UCSD-AML1 (cell line): ENCODE measurements around the gene HOXA9.

ENCODE experiments used
- DNase-seq: peaks from one replicate; lab custom pipeline; 2025; ENCODE audit not compliant: unreplicated experiment; lab: John Stamatoyannopoulos, UW

The HOXA9 gene

DNA sequence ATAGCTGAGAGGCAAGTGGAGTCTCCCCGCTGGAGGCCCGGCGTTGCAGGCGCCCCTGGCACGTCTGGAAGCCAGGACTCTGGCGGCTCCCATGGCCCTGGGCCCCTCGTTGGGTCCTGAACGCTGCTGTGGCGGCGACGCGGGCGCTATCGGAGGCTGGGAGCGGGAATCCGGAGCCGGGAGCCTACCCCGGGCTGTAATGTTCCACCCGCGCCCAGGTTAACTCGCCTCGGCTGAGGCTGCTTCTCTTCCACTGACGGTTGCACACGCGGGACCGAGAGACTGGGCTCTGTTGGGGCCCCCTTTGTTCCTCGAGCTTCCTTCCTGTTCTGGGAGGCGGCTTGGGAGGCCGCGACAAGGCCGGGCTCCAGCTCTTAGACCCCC, 20.6 kb downstream of the HOXA9 start:
- DNase-seq: no peak

DNA sequence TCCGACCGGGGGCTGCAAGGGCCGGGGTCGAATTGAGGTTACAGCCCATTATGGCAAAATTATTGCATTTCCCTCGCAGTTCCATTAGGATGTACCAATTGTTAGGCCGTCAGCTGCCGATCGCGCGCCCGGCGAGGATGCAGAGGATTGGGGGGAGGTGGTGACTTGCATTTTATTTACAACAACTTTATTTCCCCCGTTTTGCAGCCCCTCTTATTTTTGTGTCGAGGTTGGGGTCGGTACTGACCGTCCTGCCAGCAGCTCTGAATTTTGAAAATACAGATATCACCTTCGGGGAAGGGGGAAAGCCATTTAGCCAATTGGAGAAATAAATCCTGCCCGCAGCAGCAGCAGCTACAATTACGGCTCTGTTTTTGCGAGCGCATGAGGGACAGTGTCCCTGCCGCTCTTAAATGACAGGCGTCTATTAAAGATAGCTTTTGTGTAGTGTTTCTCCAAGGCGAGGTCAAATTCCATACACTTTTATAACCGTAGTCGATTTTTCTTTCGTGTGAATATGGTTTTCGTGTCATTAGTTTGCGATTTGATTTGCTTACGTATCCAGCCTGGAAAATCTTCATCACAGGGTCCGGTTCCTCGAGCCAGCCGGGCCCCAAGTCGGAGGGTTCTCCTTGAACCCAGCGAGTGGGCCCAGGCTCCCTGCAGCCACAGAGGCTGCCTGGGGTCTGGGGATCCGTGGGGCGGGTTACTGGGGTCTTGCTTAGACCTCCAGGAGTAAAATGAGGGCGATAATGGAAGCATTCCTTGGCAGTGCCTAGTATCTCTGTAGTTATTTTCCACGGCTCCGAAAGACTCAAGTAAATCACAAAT, 21.2 kb downstream of the HOXA9 start:
- DNase-seq: no peak

DNA sequence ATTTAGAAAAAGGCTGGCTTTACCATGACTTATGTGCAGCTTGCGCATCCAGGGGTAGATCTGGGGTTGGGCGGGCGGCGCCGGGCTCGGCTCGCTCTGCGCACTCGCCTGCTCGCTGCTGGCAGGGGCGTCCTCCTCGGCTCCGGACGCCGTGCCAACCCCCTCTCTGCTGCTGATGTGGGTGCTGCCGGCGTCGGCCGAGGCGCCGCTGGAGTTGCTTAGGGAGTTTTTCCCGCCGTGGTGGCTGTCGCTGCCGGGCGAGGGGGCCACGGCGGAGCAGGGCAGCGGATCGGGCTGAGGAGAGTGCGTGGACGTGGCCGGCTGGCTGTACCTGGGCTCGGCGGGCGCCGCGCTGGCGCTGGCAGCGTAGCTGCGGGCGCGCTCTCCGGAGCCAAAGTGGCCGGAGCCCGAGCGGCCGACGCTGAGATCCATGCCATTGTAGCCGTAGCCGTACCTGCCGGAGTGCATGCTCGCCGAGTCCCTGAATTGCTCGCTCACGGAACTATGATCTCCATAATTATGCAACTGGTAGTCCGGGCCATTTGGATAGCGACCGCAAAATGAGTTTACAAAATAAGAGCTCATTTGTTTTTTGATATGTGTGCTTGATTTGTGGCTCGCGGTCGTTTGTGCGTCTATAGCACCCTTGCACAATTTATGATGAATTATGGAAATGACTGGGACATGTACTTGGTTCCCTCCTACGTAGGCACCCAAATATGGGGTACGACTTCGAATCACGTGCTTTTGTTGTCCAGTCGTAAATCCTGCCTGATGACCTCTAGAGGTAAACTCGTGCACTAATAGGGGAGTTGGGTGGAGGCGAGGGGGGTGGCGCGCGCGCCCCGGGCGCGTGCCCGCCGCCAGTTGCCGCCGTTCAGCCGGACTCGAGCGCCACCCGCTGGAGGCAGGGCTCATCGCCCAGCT, 22.1 kb downstream of the HOXA9 start, which contains the start of gene HOXA5:
TSS of gene HOXA5 (minus strand) at position 659 of the 927 bp plus-strand sequence. CDS start at position 585, 74 bp downstream.
- DNase-seq: no peak

DNA sequence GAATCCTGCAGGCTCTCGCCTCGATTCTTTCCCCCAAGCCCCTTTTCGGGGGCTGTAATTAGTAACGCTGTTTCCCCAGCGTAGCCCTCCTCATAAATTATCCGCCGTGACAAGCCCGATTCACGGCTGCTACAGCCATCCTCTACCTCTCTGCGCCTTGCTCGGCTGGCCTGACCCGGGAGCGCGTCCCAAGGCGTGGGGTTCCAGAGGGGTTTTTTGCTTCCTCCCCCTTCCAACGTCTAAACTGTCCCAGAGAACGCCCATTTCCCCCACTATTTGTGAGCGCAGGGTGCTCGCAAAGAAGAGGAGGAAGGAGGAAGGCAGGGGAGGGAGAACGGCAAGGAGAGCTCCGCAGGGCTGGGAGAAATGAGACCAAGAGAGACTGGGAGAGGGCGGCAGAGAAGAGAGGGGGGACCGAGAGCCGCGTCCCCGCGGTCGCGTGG, 22.7 kb downstream of the HOXA9 start:
- no peak for DNase-seq

DNA sequence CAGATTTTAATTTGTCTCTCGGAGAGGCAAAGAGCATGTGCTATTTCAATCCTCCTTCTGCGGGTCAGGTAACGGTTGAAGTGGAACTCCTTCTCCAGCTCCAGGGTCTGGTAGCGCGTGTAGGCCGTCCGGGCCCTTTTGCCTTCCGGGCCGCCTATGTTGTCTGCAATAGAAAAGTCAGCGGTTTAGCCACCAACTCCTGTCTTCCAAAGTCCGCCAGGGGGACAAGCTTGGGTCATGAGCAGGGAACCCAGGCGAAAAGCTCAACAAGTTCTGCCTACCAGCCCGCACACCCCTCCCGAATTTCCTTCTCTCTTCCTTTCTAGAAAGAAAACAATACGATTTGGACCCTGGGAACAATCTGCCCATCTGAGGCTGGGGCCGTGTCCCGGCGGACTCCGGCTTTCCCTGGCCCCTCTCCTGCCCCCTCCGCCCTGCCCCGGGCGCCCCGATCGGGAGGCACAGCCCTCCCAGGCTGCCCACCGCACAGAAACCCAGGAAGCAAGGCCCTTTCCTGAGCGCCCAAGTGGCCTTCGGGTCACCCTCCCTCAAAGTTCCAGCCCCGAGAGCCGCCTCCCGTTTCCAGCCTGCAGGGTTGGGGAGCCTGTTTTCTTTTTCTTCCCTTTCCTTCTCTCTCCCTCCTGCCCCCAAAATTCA, 23.3 kb downstream of the HOXA9 start:
- no peak for DNase-seq

DNA sequence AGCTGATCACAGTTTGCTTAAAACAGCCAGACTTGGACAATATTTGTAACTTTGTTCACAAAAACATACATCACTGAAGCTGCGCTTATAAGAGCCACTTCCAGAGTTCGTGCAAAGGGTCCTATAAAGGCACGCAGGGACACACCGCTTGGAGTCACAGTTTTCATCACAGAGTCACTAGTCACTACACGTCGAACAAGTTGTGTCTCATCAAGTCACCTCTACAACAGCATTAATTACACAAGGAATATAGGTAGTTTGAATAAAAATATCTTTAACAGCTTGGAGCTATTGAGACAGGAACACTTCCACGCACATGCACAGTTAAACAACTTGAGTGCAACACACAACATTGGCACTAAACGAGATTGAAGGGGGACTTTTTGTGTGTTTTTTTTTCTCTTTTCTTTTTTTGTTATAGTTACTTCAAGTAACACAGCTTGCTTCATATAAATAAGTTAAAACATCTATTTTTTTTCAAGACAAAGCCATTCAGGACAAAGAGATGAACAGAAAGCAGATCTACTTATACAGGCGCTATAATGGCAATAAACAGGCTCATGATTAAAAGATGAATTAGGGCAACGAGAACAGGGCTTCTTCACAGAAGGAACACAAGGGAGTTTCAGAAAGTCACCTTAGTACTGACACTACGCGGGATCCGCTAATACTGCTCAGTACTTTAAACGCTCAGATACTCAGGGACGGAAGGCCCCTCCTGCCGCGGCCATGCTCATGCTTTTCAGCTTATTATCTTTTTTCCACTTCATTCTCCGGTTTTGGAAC, 24.0 kb downstream of the HOXA9 start:
- DNase-seq: no peak

DNA sequence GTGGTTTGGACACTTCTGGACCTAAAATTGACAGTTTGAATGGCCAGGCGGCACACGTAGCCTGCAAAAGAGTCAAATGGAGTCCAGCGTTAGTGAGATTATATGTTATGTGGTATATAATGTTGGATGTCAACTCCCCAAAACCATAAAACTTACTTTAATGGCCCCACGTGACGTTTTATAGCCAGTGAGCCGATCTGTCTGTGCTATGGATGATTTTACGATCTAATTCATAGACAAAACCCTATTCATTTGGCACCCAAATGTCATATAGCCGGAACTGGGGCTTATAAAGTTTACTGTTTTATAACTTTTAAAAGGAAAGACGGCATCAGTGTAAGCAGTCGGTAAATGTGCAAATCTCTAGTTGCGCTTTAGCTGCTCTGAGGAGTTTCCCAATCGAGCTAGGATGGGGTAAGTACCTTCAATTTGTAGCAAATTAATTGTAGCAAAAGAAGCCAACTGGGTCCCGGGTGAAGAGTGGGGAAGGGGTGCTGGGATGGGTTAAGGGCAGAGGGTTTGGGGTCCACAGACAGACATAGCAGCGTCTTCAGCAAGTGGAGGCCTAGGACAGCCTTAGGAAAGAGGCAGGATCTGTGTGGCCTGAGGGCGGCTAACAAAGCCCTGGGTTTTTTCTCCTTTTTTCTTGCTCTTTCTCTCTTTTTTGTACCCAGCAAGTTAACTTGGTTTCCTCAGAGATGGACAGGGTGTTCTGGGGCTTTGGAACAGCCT, 25.0 kb downstream of the HOXA9 start:
- no peak for DNase-seq

DNA sequence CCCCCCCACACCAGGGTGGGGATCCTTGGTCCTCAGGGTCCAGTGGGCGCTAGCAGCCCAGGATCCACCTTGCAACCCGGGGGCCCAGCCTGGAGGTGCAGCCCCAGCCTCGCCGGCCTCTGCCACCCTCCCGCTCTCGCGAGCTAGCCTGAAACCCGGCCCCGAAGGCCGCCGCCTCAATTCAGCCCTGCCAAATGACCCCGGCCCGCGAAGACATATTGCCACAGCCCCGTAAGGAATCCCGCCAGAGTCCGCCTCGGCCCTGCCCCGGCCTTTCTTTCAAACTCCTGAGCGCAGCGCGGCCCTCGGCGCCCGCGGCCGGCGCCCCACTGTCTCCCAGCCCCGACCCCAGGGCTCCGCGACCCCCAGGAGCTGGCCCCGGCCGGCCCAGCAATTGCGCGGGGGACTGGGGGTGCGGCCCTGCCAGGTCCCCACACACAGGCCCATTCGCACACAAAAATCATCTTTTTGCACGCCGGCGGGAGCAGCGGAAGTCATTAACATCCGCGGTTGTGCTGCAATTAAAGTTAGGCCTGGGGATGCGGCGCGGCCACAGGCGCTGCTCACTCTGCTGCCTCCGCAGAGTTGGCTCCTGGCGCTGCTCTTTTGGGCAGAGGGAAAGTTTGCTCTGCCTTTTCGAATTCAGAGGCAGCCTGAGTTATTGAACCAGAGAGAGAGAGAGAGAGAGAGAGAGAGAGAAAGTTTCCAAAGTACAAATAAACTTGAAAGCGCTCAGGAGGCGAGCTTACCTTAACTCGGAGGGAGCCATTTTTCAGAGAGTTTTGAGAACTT, 25.8 kb downstream of the HOXA9 start:
- no peak for DNase-seq

DNA sequence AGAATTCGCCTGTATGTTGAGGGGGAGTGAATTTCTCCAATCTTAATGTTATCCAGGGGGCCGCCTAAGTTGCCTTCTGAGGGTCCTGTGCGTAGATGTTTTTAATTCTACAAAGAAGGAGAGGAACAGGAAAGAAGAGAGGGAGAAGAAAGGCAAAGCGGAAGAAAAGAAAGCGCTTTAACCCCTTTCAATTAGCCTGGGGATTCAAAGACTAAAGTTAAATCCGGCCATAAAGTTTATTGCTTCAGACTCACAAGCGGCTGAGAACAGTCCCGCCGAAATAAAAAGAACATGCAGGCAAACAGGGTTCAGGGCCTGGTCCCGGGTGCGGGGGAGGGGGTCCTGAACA, 26.4 kb downstream of the HOXA9 start:
- no peak for DNase-seq

DNA sequence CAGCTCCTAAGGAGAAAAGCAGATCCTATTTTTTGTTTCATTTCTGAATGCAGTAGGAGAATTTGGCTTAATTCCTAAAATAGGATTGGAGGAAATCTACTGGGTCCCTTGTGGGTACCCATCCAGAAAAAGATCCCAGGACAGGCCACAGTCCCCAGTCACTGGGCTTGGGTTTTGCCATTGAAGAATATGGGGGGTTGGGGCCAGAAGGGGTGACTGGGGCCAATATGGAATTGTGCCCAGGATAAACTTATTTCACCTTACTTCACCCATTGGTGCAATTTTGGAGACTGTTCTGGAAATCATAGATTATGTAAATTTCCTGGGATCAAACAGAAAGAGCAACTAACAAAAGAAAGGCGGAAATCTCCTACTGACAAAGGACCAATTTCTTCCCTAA, 26.9 kb downstream of the HOXA9 start:
- DNase-seq: no peak

DNA sequence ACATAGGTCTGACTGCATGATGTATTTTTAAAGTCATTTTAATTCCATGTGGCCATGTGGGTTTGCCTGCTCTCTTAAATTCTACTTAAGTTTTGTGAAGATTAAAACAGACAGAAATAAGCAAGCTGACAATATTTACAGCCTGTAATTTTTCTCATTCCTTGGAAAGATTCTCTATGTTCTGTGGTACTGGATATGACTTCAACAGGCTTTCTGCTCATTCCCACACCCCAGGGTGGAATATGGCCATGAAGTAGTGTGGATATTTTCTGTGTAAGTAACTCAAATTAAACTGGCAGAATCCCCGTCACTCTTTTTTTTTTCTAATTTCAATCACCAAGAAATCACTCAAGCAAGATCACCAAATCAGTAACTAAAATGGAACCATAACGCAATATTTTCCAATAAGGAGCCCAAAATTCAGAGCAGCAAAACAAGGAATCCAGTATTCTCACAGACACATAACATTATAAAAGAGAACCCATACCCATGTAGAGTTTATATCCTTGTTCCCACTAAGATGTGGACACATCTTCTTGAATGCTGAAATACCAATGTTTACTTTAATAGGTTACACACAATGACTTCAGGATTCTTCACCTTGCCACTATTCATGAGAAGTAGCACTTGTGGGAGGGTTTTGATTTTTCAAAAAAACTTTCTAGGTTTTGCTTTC, 27.6 kb downstream of the HOXA9 start:
- DNase-seq: no peak

DNA sequence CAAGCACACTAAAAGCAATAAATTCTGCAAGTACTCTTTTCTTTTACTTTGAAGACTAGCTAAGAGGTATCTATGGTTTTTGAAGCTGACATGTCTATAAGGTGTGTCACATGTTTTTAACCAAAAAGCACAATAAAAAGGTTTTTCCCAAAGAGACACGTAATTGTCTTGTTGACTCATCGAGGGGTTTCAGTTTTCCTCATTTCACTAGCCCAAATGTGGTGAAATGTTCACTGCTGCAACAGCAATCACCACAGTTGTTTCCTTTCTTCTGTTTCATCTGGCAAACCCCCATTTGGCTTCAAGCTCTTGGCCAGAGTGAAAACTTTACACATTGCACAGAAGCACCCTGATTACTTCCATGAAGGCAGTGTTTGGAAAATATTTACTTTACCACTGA, 30.9 kb downstream of the HOXA9 start:
- DNase-seq: no peak

DNA sequence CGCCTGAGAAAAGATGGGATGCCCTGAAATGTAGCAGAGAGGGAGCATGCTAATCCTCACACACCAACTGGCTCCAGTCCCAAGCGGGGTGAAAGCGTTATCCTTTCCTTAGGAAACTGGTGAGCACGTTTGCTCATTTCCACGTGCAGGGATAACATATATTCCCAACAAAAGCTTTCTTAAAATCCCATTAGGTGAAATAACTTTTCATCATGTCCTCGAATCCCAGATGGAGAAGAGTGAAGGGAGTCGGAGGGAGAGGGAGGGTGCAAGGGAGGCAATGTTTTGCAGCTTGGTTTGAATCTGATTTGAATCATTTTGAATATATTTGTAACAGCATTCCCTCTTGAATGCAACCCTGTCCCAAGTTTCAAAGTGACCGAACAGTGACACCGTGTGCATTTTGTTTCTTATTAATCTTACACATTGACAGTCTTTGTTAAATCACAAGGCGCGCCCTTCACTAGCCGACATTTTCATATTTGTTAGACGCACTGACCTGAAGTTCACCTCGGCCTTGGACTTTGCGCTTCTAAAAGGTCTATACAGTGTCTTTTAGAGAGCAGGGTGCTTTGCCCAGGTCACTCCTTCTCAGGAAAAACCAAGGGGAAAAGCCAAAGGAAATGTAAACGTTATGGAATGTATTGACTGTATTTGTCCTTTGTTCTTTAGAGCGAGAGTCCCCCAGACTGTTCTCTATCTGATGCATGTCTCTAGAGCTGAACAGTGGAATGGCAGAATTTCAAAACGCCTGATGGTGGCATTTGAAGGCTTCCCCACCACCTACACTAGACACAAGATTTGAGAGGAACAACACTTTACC, 31.7 kb downstream of the HOXA9 start:
- no peak for DNase-seq

DNA sequence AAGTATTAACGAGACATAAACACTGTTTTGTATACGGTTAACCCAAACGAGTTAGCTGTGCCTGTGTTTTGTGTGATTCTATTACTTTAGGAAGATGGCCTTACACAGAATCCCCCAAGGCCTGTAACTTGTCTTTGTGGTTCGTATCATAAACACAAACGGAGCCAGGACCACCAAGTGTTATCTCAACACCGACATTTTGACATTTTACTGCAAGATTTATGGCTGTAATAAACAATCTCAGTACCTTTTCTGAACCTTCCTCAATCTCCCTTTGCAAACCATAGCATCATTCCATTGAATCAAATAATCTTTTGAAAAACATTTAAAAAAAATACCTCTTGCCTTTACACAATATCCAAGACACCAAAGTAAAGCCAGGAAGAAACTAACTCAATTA, 32.4 kb downstream of the HOXA9 start:
- DNase-seq: no peak

DNA sequence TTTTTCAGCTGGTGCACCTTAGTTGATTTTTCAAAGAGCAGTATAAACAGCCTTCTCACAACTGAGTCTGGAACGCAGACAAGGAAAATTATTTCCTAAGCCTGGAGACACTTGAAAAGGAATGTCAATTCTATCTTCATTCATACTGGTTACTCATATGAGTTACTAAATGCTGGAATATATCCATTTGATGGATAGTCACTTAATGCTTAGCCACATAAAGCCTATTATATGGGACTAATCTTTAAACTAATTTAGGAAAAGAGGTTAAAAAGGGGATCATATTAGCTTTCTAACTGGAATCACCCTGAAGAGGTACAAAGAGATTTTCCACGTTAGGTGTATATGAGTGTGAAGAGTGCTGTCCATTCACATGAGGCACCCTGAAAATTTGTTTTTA, 33.1 kb downstream of the HOXA9 start:
- no peak for DNase-seq

DNA sequence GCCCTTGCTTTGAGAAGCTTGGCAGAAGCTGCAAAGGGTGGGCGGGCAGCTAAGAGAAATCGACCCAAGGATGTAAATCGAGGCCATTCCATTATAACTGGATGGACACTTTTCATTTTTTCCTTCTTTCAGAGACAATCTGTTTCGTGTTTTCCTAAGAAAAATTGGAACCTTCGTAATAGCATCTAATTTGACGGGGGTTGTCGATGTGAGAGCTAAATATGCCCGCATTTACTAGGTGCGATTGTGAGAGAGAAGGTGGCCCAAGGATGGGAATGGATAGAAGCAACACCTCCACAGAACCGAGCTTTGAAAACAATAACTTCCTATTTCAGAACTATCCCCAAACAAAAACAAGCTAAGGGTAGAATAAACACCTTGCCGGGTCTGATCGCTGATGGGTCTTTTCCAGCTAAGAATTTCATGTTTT, 33.9 kb downstream of the HOXA9 start:
- no peak for DNase-seq

DNA sequence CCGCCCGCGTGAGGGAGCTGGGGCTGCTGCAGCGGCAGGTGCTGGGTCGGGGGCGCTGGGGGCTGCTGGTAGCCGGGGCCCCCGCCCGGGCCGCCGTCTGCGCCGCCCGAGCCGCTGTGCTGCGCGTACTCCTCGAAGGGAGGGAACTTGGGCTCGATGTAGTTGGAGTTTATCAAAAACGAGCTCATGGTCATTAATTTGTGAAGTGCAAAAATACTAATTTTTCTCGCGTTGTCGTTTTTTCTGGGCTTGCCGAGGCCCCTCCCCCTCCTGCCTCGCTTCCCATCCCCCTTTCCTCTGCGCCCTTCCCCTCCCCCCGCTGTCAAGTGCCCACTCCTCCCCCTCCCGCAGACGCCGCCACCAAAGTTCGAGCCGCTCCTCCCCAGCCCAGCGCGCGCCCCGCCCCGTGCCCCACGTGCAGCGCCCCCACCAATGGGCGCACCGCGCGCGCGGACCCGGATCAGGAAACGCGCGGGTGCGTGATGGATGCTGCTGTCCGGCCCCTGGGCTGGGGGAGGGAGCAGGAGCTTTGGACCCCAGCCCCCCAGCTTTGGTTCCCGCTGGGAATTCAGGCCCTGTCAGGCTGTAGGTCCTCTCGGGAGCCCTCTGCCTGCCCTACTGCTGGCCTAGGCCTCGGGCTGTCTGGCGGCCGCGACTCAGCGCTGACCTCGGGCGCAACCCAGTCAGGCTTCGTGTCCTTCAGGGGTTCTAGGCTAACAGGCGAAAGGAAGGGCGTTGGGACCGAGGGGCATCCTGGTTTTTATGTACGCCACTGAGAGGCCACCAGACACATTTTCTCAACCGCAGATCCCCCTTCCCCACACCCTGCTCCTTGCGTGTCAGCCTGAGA, 34.6 kb downstream of the HOXA9 start, which contains the start of gene HOXA4:
TSS of gene HOXA4 (minus strand) at position 218 of the 850 bp plus-strand sequence. CDS start at position 194, 24 bp downstream.
- DNase-seq: no peak
